Suppressor macrophage (primary cell): ENCODE measurements around the gene PPIP5K2.
A peak's percentile ranks its signal among the peaks of the same experiment; 100 is the strongest.
"Not testable (repeated sequence)": the region's sequence is repeated elsewhere in the genome, so short reads cannot be mapped to it uniquely, and the experiment has no call there.

Experiments used
- DNase-seq, 4 experiments: peaks; one replicate each; pipeline ENCODE4 v3.0.0-alpha.2; 2020 to 2022

PPIP5K2 gene

GRCh38 chr5:103122242-103122641 lies 2.1 kb downstream of the PPIP5K2 start:
- DNase-seq, result no peak

- DNase-seq, result no peak
These were observed 6.5 kb downstream of the PPIP5K2 start for GRCh38 chr5:103126557-103126956.

- DNase-seq, result no peak
These were observed 7.3 kb downstream of the PPIP5K2 start for GRCh38 chr5:103127292-103127817.

GRCh38 chr5:103128202-103128601 lies 8.1 kb downstream of the PPIP5K2 start:
- no peak for DNase-seq

GRCh38 chr5:103132684-103133083 lies 12.6 kb downstream of the PPIP5K2 start:
- no peak for DNase-seq

GRCh38 chr5:103133231-103133630 lies 13.1 kb downstream of the PPIP5K2 start:
- no peak for DNase-seq

- DNase-seq, result no peak
These were observed 15.4 kb downstream of the PPIP5K2 start for GRCh38 chr5:103135461-103135860.

GRCh38 chr5:103138202-103138690 lies 18.1 kb downstream of the PPIP5K2 start:
- no peak for DNase-seq

- DNase-seq, result peak; percentile 83 to 90 (median 84)
These were observed 19.3 kb downstream of the PPIP5K2 start for GRCh38 chr5:103139264-103139865.

GRCh38 chr5:103142132-103142531 lies 22.0 kb downstream of the PPIP5K2 start:
- not testable (repeated sequence) for DNase-seq

- peak in 2 of 4 experiments; percentile 64 to 68 for DNase-seq
These were observed 25.1 kb downstream of the PPIP5K2 start for GRCh38 chr5:103145196-103145595.

- no peak for DNase-seq
These were observed 28.1 kb downstream of the PPIP5K2 start for GRCh38 chr5:103148213-103148612.

- no peak for DNase-seq
These were observed 31.1 kb downstream of the PPIP5K2 start for GRCh38 chr5:103151156-103151555.

GRCh38 chr5:103166706-103167105 lies 46.6 kb downstream of the PPIP5K2 start:
- peak; percentile 27 to 59 (median 48) for DNase-seq

GRCh38 chr5:103174147-103174546 lies 54.0 kb downstream of the PPIP5K2 start:
- no peak for DNase-seq

- DNase-seq, result no peak
These were observed 57.4 kb downstream of the PPIP5K2 start for GRCh38 chr5:103177543-103177942.

- DNase-seq, result no peak
These were observed 58.1 kb downstream of the PPIP5K2 start for GRCh38 chr5:103178167-103178566.

GRCh38 chr5:103186152-103186551 lies 66.1 kb downstream of the PPIP5K2 start:
- DNase-seq, result no peak

GRCh38 chr5:103188436-103188835 lies 68.3 kb downstream of the PPIP5K2 start:
- DNase-seq, result no peak

GRCh38 chr5:103203226-103203625 lies 83.1 kb downstream of the PPIP5K2 start:
- DNase-seq, result no peak

- DNase-seq, result not testable (repeated sequence)
These were observed 84.9 kb downstream of the PPIP5K2 start for GRCh38 chr5:103204990-103205389.

- no peak for DNase-seq
These were observed 86.0 kb downstream of the PPIP5K2 start for GRCh38 chr5:103205991-103206700.

- DNase-seq, result no peak
These were observed 86.9 kb downstream of the PPIP5K2 start for GRCh38 chr5:103207011-103207410.

GRCh38 chr5:103207653-103208052 lies 87.6 kb downstream of the PPIP5K2 start:
- peak in 3 of 4 experiments; percentile 3 to 64 (median 52) for DNase-seq
